OCI-LY3 (cell line): ENCODE results near the gene GOLGA5.

Experiments used
- EZH2phosphoT487 ChIP-seq: fragments of 200-600 bp; shearing (Covaris generic); IDR thresholded peaks from 2 replicates; pipeline ENCODE4 v1.6.1; 2018; ENCODE audit warnings: antibody characterized with exemption, mixed run types, low read depth
- TF ChIP-seq, protein P1 (sequence below): fragments of 200-600, 300-600 bp; sonication (generic); IDR thresholded peaks from 2 replicates; pipeline ENCODE4 v1.5.1; 2014; ENCODE audit warnings: antibody characterized with exemption, low read length, low read depth

DNA sequence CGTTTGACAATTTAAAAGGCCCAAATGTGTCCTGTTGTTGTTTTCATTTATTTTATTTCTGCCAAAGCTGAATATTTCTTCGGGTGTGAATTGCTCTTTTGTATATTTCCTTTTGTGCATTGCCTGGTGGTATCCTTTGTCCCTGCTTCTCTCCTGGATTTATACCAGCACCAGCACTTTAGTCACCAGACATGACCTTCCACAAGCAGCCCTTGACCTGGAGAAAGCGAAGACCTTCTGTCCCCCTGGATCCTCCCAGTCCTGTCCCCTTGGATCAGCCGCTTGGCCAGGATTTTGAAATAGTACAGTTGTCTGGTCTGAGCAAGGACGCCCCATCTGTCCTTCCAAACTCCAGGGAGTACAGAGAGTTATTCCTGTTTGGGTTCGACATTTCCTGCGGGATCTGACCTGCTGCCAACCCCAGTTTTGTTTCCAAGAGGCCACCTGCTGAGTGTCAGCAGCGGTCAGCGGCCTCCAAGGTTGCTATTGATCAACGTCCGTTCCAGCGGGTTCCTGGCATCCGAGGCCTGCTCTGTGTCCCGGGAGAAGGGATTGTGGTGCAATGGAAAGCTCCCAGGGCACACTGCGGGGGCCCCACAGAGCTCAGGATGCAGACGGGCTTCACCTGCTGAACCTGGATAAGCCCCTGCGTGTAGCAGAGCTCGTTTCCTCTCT is 83.8 kb downstream of the GOLGA5 start:
- TF ChIP-seq, protein P1, sequence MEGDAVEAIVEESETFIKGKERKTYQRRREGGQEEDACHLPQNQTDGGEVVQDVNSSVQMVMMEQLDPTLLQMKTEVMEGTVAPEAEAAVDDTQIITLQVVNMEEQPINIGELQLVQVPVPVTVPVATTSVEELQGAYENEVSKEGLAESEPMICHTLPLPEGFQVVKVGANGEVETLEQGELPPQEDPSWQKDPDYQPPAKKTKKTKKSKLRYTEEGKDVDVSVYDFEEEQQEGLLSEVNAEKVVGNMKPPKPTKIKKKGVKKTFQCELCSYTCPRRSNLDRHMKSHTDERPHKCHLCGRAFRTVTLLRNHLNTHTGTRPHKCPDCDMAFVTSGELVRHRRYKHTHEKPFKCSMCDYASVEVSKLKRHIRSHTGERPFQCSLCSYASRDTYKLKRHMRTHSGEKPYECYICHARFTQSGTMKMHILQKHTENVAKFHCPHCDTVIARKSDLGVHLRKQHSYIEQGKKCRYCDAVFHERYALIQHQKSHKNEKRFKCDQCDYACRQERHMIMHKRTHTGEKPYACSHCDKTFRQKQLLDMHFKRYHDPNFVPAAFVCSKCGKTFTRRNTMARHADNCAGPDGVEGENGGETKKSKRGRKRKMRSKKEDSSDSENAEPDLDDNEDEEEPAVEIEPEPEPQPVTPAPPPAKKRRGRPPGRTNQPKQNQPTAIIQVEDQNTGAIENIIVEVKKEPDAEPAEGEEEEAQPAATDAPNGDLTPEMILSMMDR, result no peak
- no peak for TF ChIP-seq EZH2phosphoT487
